Embryonic facial prominence (tissue), 1 donor: ENCODE measurements around the gene ASZ1.
"Not testable (repeated sequence)": the region's sequence is repeated elsewhere in the genome, so short reads cannot be mapped to it uniquely, and the experiment has no call there.

Experiments used
- DNase-seq: peaks from one replicate; pipeline ENCODE4 v3.0.0-alpha.2; 2016; ENCODE audit errors: extremely low spot score

Gene ASZ1, protein sequence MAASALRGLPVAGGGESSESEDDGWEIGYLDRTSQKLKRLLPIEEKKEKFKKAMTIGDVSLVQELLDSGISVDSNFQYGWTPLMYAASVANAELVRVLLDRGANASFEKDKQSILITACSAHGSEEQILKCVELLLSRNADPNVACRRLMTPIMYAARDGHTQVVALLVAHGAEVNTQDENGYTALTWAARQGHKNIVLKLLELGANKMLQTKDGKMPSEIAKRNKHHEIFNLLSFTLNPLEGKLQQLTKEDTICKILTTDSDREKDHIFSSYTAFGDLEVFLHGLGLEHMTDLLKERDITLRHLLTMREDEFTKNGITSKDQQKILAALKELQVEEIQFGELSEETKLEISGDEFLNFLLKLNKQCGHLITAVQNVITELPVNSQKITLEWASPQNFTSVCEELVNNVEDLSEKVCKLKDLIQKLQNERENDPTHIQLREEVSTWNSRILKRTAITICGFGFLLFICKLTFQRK

DNA sequence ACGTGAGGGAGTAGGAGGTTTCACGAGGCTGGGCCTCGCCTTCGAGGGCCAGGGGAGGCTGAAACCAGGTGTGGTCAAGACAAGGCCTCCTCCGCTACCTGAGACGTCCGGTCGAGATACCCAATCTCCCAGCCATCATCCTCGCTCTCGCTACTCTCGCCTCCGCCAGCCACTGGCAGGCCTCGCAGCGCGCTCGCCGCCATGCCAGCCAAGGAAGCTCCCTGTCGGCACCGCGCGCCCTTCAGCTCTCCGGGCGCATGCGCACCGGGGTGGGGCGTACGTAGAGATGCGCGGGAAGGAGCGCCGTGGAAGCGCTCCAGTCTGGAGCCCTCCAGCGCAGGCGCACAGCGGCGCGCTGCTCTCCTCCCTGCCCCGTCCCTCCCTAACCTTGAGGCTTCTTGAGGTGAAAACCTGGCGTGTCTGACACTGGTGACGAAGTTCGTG lies at the start of gene ASZ1:
TSS of gene ASZ1 (minus strand) at position 236 of the 444 bp plus-strand sequence. CDS start at position 203, 33 bp downstream.
- no peak for DNase-seq

DNA sequence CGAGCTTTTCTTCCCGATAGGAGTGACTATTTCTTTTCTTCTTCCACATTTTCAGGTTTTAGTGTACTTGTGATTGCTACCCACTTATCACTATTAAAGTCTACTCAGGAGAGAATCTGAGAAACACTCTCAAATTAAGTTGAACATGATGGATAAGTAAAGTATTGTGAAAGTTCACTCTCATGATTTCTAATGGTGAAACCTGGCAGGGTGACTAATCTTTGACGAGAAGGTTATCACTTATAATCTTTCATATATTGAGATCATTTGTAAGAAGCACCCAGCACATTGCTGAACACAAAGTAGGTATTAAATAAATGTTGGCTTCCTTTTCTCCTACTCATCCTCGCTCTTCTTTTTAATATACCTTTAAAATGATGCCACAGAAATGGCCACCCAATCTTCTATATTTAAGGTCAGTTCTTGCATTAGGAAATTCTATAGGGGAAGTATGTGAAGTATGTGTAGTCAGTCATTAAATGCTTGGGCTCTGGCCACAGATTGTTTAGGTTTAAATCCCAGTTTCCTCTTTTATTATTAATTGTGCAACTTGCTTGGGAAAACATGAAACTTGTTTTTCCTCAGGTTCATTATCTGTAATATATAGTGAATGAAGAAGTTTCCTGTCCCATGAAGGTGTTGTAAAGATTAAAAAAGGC lies 49.4 kb upstream of the ASZ1 start:
- no peak for DNase-seq

DNA sequence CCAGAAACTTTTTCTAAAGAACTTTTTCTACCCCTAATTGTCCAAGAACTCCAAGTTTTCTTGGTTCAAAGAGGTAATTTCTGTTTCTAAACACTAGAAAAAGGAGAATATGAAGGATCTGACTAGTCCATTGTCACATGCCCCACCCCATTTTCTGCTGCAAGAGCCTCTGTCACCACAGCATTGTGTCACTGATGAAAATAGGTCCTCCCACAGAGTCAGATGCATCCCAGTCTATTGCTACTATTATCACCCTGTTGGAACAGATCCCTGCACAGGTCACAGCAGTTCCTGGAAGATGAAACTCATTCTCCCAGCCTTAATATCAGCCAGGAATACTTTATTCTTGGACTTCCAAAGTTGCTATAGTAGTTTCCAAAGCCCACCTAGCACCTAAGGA lies 45.0 kb upstream of the ASZ1 start:
- no peak for DNase-seq

DNA sequence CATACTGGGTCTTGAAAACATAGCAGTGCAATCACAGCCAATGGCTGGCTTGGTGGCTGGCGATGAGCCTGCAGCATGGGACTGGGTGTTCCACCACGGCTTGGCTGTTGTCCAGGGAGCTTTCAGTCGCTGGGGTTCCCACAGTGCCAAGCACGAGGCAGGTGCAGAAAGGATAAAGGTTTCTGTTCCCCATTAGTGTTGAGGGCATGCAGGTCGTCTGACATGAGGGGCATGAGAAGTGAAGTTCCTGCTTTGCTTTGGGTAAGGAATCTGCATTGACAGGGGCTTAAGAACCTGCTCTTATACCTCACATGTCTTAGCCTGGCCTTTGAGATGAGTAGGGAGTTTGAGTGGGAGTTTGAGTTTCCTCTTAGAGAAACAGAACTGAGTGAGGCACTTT lies 43.5 kb upstream of the ASZ1 start:
- no peak for DNase-seq

DNA sequence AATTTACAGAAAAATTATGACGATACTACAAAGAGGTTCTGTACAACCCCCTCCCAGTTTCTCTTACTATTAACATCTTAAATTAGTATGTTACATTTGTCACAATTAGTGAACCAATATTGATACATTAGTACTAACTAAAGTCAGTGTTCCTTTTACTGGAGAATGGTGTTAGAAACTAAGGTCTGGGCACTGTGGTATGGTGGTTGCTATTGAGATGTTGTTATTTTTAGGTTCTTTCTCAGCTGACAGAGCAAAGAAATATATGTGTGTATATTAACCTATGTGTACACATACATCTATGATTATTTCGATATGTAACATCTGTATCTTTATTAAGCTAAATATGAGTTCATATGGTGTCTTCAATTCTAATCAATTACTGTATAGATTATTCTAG lies 40.9 kb upstream of the ASZ1 start:
- no peak for DNase-seq

DNA sequence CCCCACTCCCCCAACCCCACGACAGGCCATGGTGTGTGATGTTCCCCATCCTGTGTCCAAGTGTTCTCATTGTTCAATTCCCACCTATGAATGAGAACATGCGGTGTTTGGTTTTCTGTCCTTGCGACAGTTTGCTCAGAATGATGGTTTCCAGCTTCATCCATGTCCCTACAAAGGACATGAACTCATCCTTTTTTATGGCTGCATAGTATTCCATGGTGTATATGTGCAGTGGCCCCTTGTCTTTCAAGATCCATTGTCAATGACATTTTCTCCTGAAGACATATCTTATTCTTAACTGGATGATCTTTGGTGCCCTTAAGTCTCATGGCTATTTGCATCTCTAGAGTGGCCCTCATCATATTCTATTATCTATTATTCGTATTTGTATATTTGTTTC lies 33.5 kb upstream of the ASZ1 start:
- DNase-seq: not testable (repeated sequence)

DNA sequence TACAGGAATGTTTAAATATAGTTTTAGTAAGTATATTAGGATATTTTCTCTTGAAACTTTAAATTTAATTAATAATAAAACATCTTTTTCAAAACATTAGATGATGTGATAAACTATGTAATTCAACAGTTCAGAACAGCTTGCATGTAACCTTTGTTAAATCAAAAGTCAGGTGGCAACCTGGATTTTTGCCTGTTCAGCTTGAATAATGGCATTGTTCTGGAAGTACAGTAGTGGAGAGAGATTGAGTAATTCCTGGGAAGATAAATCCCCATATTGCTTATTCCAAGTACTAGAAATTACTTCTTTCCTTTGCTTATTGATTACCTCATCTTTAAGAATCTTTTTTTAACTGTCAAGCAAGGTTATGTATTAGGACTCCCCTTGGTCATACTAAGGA lies 32.4 kb upstream of the ASZ1 start:
- DNase-seq: no peak

DNA sequence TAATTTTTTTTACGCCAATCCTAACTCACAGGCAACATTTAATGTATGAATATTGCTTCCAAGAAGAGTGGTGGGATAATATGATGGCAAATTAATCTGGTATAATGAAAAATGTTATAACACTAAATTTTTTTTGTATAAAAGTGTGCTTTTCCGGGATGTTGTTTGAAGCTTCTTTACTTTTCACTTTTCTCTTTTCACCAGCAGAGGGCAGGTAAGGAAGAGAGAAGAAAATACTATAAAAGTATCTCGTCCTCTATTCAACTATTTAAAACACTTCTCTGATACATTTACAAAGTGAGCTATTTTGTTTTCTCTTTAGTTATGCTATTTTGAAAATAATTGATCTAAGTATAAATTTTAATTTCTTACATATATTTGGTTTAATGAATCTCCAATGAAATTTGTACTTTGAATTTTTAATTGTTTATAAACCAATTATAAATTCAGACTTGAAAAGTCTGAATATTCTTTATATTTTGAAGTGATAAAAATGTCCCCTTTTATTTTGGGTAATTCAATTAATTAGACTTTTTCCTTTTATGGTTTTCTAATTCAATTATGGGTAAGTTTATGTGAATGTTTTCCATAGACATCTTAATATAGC lies 31.8 kb upstream of the ASZ1 start:
- peak; percentile 18 for DNase-seq

DNA sequence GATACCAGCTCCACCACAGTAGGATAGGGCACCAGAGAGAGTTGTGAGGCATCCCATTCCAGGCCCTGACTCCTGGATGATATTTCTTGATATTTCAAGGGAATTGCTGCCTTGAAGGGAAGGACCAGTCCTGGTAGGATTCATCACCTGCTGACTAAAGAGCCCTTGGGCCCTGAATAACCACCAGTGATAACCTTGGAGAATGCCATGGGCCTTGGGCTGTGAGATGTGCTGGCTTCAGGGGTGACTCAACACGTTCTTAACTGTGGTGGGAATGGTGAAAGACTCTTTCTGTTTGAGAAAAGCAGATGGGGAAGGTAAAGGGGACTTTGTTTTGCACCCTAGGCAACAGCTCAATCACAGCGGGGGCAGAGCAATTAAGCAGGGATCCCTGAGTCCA lies 21.4 kb upstream of the ASZ1 start:
- DNase-seq: no peak

DNA sequence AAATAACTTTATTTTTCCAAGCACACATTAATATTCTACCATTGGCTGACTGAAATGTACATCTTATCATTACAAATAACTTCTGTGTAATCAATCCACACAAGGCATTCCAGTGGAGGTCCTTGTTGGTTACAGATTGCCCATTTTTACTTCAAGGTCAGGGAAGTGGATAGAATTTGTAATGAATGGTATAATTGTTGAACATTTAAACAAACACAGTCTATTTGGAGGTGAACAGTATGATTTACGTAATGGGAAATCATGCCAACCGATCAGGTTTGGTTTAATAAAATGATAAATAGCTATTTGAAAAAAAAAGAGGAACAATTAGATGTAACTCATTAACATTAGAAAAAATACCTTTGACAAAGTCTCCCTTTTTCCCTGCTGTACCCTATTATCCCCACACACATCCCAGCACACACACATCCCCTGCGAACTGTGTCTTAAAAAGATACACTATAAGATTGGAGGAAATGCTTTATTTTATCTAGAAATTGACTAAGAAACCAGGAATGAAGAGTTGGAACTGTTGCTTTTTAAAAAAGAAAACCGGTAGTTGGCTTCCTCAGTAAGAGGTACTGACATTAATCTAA lies 19.0 kb upstream of the ASZ1 start:
- DNase-seq: no peak

DNA sequence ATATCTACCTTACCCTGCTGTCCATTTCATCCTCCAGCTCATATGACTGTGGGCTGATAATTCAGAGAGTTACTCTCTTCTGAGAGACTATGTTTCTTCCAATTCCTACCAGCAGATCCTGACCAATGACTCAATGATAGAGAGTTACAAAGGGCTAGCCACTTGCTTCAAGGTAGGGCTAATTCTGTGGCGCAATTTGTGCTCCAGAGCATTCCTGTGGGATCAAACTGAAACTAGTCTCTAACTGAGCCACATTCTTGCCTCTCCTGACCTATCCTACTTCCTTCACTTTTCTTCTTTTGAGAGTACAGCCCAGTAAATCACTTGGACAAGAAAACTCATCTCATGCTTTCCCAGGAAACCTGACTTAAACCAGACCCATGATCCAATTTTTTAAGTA lies 17.9 kb upstream of the ASZ1 start:
- no peak for DNase-seq

DNA sequence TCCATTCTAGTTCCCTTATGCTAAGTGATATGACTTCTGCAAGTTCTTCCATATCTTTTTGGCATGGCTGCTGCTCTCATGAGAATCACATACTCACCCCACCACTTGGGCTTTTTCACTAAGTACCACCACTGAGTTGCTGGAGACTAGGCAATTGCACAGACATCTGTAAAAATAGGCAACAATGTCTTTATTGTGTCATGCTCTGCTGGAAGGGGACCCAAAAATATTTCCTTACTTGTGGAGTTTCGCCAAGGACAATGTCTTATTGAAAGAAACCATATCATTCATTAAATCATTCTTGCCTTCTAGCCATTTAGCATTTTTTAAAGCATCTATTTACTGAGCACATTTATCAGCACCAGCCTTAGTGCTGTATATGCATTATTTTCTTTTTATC lies 17.4 kb upstream of the ASZ1 start:
- DNase-seq: no peak

DNA sequence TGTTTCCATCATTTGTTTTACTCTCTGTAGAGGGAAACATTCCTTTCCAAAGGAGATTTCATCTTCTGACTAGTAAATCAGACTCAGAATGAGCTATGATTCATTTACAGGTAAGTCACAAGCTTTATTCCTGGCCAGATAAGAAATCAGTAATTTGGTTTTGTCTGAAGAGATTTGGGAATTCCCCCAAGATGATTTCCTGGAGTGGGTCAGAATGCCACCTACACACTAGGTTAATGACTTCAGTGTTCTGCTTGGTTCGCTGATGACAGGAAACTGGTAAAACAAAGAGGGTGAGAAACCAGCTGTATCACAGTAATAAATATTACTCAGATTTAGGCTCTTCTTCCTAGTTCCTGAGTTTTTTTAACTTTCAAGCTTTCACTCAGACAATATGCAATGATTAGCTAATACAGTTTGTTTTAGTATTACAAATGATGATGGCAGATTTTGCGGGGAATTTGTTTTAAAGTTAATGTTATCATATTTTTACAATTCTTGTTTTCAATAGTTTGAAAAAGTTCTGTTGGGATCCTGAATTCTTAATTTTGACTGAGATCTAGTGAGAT lies 8.3 kb upstream of the ASZ1 start:
- DNase-seq: no peak

DNA sequence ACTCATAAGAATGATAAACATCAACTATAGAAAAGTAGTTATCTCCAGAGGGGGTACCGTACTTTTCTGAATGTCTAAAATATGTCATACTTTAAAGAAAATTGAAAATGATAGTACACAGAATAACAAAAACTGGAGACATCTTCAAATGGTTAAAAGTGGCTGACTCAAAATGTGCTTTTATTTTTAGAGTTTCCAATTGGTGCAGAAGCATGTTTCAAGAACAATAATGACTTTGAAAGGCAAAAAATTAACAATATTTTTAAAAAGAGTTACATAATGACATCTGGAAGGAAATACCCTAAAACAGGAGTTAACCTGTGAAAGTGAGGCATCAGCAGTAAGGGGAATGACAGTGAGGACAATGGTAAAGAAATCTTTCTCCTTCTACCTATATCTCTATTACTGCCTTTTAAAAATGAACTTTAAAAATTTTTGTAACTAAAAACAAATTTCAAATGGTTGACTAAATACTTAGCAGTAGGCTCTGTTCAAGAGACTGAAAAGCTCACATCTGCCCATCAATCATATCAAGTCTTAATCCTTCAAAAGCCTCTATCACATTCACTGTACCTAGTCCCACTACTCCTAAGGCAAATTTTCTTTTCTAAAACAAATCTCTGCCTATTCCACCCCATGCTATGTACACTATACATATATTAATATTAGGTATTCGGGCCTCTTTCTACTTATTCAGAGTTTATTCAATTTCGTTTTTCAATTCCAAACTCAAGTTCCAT lies 3.0 kb downstream of the ASZ1 start:
- DNase-seq: no peak

DNA sequence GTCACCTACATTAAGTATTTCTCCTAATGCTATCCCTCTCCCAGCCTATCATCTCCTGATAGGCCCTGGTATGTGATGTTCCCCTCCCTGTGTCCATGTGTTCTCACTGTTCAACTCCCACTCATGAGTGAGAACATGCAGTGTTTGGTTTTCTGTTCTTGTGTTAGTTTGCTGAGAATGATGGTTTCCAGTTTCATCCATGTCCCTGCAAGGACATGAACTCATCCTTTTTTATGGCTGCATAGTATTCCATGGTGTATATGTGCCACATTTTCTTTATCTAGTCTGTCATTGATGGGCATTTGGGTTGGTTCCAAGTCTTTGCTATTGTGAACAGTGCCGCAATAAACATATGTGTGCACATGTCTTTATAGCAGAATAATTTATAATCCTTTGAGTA lies 12.7 kb downstream of the ASZ1 start:
- DNase-seq: not testable (repeated sequence)

DNA sequence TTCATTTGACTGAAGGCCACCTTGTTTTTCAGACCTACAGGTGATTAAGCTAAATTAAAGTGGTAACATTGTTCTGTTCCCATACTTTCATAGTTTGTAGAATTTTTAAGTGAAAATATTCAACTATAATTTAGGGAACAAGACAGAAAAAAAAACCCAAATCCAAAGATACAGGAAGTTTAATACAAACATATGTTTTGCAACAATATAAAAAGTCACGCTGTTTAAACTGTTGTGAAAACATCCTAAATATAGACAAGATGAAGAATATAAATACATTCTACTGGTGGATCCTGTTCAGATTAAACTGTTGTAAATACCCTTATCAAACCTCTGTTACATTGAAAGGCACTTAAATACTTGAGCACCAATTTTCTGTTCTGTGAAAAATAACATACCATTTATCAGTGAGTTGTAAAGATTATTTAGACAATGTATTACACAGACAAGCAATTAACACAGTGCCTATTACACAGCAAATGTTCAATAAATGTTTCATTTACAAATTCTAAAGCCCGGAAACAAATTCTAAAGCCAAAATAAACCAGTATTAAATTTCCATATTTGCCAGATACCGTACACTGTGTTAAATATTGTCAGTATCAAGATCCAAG lies 14.2 kb downstream of the ASZ1 start:
- no peak for DNase-seq

DNA sequence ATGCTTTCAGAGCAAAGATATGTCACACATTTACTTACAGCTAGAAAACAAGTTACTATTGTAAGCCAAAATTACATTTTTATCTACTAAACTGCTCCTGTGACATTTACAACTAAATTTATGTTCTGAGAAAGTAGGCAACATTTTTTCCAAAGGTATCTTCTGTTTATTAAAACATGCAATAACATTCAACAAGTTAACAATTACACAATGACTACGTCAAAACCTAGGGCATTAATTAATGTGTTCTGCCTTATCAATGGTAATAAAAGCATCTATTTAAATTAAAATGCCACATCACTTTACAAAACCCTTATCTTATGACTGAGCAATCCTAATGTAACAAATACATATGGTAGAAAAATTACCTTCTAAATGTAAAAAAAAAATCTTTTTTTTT lies 14.9 kb downstream of the ASZ1 start:
- DNase-seq: no peak

DNA sequence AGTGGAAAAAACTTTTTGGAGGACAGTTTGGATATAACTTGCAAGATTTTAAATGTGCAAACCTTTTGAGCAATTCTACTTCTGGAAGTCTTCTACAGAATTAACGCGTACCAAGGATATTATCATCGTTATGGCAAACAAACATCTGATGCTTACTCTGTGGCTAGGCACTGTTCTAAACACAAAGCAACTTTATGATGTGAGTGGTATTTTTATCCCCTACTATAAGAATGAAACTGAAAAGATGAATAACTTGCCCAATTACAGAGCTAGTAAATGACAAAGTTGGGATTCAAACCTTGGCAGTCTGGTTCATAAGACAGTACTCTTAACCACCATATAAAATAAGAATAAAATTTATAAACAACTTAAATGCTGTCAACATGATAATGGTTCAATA lies 15.8 kb downstream of the ASZ1 start:
- DNase-seq: no peak

DNA sequence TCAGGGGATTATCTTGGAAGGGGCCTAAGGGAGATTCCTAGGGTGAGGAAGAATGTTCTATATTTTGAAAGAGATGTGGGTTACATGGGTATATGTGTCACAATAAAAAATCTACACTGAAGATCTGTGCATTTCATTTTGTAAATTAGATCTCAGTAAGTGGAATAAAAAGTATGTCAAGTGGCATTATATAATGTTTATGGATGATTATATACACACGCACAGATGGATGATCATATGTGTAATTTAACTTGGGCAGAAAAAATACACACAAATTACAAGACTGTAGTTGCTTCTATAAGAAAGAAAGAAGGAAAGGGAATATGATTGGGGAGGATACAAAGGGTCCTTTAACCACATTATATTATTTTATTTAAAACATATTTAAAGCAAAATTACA lies 18.5 kb downstream of the ASZ1 start:
- DNase-seq: no peak

DNA sequence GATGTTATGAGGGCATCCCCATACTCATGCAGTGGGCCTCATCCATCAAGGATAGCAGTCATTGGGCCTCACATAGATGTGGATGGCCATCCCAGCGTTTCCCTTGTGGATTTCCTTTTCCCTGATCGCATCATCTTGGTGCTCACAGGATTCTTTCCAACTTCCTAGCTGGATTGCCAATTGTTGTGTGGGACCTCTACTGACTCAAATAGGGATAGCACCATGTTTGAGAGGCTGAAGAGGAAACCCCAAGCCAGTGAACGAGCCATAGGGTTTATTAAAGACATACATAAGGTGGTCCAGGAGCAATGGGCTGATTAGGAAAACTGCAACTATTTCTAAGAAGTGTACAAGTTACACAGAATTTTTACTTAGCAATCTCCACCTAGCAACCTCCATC lies 21.8 kb downstream of the ASZ1 start:
- DNase-seq: no peak

DNA sequence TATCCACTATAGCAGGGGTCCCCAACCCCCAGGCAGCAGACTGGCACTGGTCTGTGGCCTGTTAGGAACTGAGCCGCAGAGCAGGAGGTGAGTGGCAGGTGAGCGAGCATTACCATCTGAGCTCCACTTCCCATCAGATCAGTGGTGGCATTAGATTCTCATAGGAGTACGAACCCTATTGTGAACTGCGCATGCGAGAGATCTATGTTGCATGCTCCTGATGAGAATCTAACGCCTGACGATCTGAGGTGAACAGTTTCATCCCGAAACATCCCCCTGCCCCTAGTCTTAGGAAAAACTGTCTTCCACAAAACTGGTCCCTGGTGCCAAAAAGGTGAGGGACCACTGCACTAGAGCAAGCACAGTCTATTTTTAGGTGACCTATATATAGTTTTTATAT lies 23.6 kb downstream of the ASZ1 start:
- DNase-seq: no peak
